HCT116 (cell line): Measurements from ENCODE around the gene HPCAL1. TPM values are rescaled to one million over a fixed set of nuclear protein-coding genes. Genes with fewer than 3 reads are reported as not detected.

Experiments used
- ATAC-seq: fragments of 200-7000 bp; cut with Tn5 transposase; 2 replicates; pipeline ENCODE4 v1.9.1; 2020; ENCODE audit warnings: mild to moderate bottlenecking, moderate library complexity
- BruUV-seq: library from RNA; stranded (reverse); fragments of 400-500 nt; replicated peaks from 2 replicates; lab custom pipeline; 2021; lab: Mats Ljungman, UMichigan
- CTCF ChIA-PET: fragments of 300-600 bp; sonication (Branson Sonifier 250); formaldehyde crosslinking; loops from one replicate; lab custom pipeline; 2021; ENCODE audit warnings: antibody characterized with exemption; lab: Charles Lee
- POLR2A ChIA-PET: fragments of 300-600, 350-600 bp; sonication (Branson Sonifier 250); formaldehyde crosslinking; loops from one replicate; lab custom pipeline; 2021; ENCODE audit warnings: antibody characterized with exemption; lab: Charles Lee
- RAD21 ChIA-PET, 2 experiments: fragments of 300-600 bp; sonication (Branson Sonifier 250); formaldehyde crosslinking; loops; one replicate each; lab custom pipeline; 2023; ENCODE audit warnings: low total read pairs in 2 of 2; ENCODE audit not compliant: uncharacterized antibody in 2 of 2, unreplicated experiment in 2 of 2, low non-redundant PET in 1 of 2; lab: Charles Lee
- DNase-seq: peaks from one replicate; pipeline ENCODE4 v3.0.0-alpha.2; 2010; ENCODE audit warnings: low read depth, low spot score
- H2AFZ ChIP-seq: fragments of 200-600 bp; shearing (Covaris generic), sonication (generic); 2 replicates; pipeline ENCODE4 v1.6.1; 2017; ENCODE audit warnings: low read depth, mixed run types, mixed read lengths, antibody characterized with exemption, low read length; ENCODE audit not compliant: poor library complexity, severe bottlenecking
- H3K27ac ChIP-seq: 2 replicates; pipeline ENCODE4 v1.5.1; 2012; ENCODE audit warnings: low read depth, low read length
- H3K27me3 ChIP-seq: fragments of 200-600 bp; sonication (generic); 2 replicates; pipeline ENCODE4 v1.6.1; 2016; ENCODE audit warnings: mixed run types, low read length, mixed read lengths; ENCODE audit not compliant: insufficient read depth
- H3K36me3 ChIP-seq, 2 experiments: fragments of 200-500 bp in 1 of 2; fragments of 200-600 bp in 1 of 2; sonication (Bioruptor generic) in 1 of 2; sonication (generic) in 1 of 2; 2 replicates each; pipeline versions ENCODE4 v1.5.1 to v1.6.1; 2014 to 2016; ENCODE audit warnings: low read length in 2 of 2, inconsistent platforms in 1 of 2, mixed read lengths in 1 of 2, mixed run types in 1 of 2; ENCODE audit not compliant: insufficient read depth in 2 of 2, control insufficient read depth in 1 of 2
- H3K4me1 ChIP-seq, 2 experiments: fragments of 200-600 bp in 1 of 2; sonication (generic) in 1 of 2; 2 replicates each; pipeline versions ENCODE4 v1.5.1 to v1.6.1; 2012 to 2017; ENCODE audit warnings: low read length in 2 of 2, inconsistent platforms in 1 of 2, mild to moderate bottlenecking in 1 of 2, mixed read lengths in 1 of 2, mixed run types in 1 of 2, moderate library complexity in 1 of 2; ENCODE audit not compliant: insufficient read depth in 2 of 2, control insufficient read depth in 1 of 2
- H3K4me2 ChIP-seq: fragments of 200-600 bp; sonication (generic); 2 replicates; pipeline ENCODE4 v1.6.1; 2017; ENCODE audit warnings: mixed run types, low read length, mixed read lengths
- H3K4me3 ChIP-seq, 2 experiments: fragments of 200-600 bp in 1 of 2; sonication (generic) in 1 of 2; replicated peaks in 1 of 2; 2 replicates each; pipeline ENCODE4 v1.5.1; 2011 to 2016; ENCODE audit warnings: low read length in 2 of 2, control low read depth in 1 of 2, low read depth in 1 of 2, mild to moderate bottlenecking in 1 of 2, mixed read lengths in 1 of 2, mixed run types in 1 of 2
- H3K79me2 ChIP-seq: fragments of 200-600 bp; sonication (generic); 2 replicates; pipeline ENCODE4 v1.6.1; 2017; ENCODE audit warnings: mild to moderate bottlenecking, mixed run types, low read length, moderate library complexity, mixed read lengths; ENCODE audit not compliant: insufficient read depth
- H3K9ac ChIP-seq: fragments of 200-600 bp; sonication (generic); 2 replicates; pipeline ENCODE4 v1.6.1; 2016; ENCODE audit warnings: low read length, mixed read lengths
- H3K9me2 ChIP-seq: fragments of 200-600 bp; sonication (generic), shearing (Covaris generic); 2 replicates; pipeline ENCODE4 v1.6.1; 2017; ENCODE audit warnings: mixed run types, mild to moderate bottlenecking, moderate library complexity; ENCODE audit not compliant: insufficient read depth
- H3K9me3 ChIP-seq, 2 experiments: fragments of 200-500 bp in 1 of 2; fragments of 200-600 bp in 1 of 2; sonication (Bioruptor generic) in 1 of 2; sonication (generic) in 1 of 2; 2 replicates each; pipeline ENCODE4 v1.6.1; 2014 to 2017; ENCODE audit warnings: low read length in 2 of 2, mixed read lengths in 2 of 2, inconsistent platforms in 1 of 2, low read depth in 1 of 2, mild to moderate bottlenecking in 1 of 2, mixed run types in 1 of 2, moderate library complexity in 1 of 2; ENCODE audit not compliant: control insufficient read depth in 1 of 2, insufficient read depth in 1 of 2
- H4K20me1 ChIP-seq: fragments of 200-600 bp; sonication (generic), shearing (Covaris generic); 2 replicates; pipeline ENCODE4 v1.6.1; 2017; ENCODE audit warnings: mixed run types, mild to moderate bottlenecking, moderate library complexity; ENCODE audit not compliant: insufficient read depth
- CBX3 ChIP-seq: IDR thresholded peaks from 2 replicates; pipeline ENCODE4 v1.6.1; 2012; ENCODE audit warnings: low read depth
- EGR1 ChIP-seq: IDR thresholded peaks from 2 replicates; pipeline ENCODE4 v1.6.1; 2012; ENCODE audit warnings: low read depth
- ELF1 ChIP-seq: IDR thresholded peaks from 2 replicates; pipeline ENCODE4 v1.6.1; 2012; ENCODE audit warnings: low read depth, borderline replicate concordance
- EZH2 ChIP-seq: fragments of 200-600 bp; sonication (generic); IDR thresholded peaks from 2 replicates; pipeline ENCODE4 v1.6.1; 2017; ENCODE audit warnings: antibody characterized with exemption, mixed run types
- MAX ChIP-seq: IDR thresholded peaks from 2 replicates; pipeline ENCODE4 v1.6.1; 2012
- POLR2A ChIP-seq: IDR thresholded peaks from 2 replicates; pipeline ENCODE4 v1.7.0; 2011; ENCODE audit warnings: borderline replicate concordance; ENCODE audit not compliant: insufficient read depth, insufficient read length; ENCODE audit errors: extremely low read depth
- POLR2AphosphoS5 ChIP-seq: IDR thresholded peaks from 2 replicates; pipeline ENCODE4 v1.6.1; 2011; ENCODE audit warnings: mild to moderate bottlenecking, low read depth, low read length, moderate library complexity
- SIN3A ChIP-seq: IDR thresholded peaks from 2 replicates; pipeline ENCODE4 v1.6.1; 2012; ENCODE audit warnings: low read depth
- TCF7L2 ChIP-seq: IDR thresholded peaks from 2 replicates; pipeline ENCODE4 v1.7.0; 2011; ENCODE audit warnings: borderline replicate concordance, inconsistent platforms; ENCODE audit not compliant: insufficient read depth, insufficient read length; ENCODE audit errors: extremely low read depth
- YY1 ChIP-seq: IDR thresholded peaks from 2 replicates; pipeline ENCODE4 v1.6.1; 2011; ENCODE audit warnings: low read length, low read depth, moderate library complexity, mild to moderate bottlenecking; ENCODE audit not compliant: insufficient replicate concordance; ENCODE audit errors: extremely low read depth
- ZFX ChIP-seq: fragments of 450-650 bp; IDR thresholded peaks from 2 replicates; pipeline ENCODE4 v1.6.1; 2017
- ZNF274 ChIP-seq: fragments of 200-500 bp; sonication (Bioruptor generic); IDR thresholded peaks from 2 replicates; pipeline ENCODE4 v1.6.1; 2014; ENCODE audit warnings: mild to moderate bottlenecking, low read depth, low read length, inconsistent platforms
- intact Hi-C: fragments of 100-400 bp; cut with micrococcal nuclease; formaldehyde crosslinking; loops from 2 replicates; pipeline ENCODE4 v1.10.0; 2022
- total RNA-seq: library from RNA; stranded (reverse); gene quantifications from one replicate; pipeline ENCODE4 v1.2.1, GENCODE V29; 2021; ENCODE audit not compliant: unreplicated experiment
- TF ChIP-seq, protein P1 (sequence below): IDR thresholded peaks from 2 replicates; pipeline ENCODE4 v1.6.1; 2011; ENCODE audit warnings: mild to moderate bottlenecking, low read length, moderate library complexity; ENCODE audit not compliant: insufficient replicate concordance; ENCODE audit errors: extremely low read depth

Gene HPCAL1
- total RNA-seq, 1 experiment from 2014 or later: 111 TPM

DNA sequence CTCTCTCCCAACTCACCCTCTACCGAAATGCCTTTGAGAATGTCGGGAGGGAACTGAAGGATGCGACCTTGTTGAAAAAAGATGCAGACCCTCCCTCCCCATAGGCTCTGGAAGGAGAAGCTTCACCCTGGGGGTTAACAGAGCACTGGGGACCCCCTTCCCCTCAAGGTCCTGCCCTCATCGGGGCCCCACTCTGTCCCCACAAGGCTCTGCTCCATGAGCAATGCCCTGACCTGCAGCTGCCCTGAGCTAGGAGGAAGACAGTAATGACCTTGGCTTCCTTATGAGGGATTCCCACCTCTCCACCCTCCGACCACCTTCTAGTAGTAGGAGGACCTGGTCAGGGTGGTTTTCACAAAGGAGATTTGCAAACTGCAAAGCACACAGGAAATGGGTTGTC, 44.4 kb upstream of the HPCAL1 start:
- H3K4me2 ChIP-seq: no peak overlapping the region
- ATAC-seq: no peak
- no peaks in the 10 kb centered on the region for H3K27me3 ChIP-seq
- CTCF ChIA-PET: no interaction called here
- intact Hi-C loops: no loop called here
- peaks cover 5 to 32% of the 10 kb centered on the region in 2 experiments; a peak in 3 of 4 replicates for H3K4me1 ChIP-seq
- no peak overlapping the region for H3K4me3 ChIP-seq
- RAD21 ChIA-PET: no interaction called here
- no peaks in the 10 kb centered on the region for H3K9me2 ChIP-seq
- no peaks in the 10 kb centered on the region for H3K79me2 ChIP-seq
- TF ChIP-seq, protein P1, sequence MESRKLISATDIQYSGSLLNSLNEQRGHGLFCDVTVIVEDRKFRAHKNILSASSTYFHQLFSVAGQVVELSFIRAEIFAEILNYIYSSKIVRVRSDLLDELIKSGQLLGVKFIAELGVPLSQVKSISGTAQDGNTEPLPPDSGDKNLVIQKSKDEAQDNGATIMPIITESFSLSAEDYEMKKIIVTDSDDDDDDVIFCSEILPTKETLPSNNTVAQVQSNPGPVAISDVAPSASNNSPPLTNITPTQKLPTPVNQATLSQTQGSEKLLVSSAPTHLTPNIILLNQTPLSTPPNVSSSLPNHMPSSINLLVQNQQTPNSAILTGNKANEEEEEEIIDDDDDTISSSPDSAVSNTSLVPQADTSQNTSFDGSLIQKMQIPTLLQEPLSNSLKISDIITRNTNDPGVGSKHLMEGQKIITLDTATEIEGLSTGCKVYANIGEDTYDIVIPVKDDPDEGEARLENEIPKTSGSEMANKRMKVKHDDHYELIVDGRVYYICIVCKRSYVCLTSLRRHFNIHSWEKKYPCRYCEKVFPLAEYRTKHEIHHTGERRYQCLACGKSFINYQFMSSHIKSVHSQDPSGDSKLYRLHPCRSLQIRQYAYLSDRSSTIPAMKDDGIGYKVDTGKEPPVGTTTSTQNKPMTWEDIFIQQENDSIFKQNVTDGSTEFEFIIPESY: no peak
- TF ChIP-seq ELF1 (no peak), YY1 (no peak), POLR2AphosphoS5 (no peak), CBX3 (no peak), EGR1 (no peak), ZFX (no peak)
- no peak overlapping the region for H3K9ac ChIP-seq
- POLR2A ChIA-PET: no interaction called here
- no peak overlapping the region for H2AFZ ChIP-seq
- no peak for DNase-seq
- no peaks in the 10 kb centered on the region for H3K9me3 ChIP-seq
- H4K20me1 ChIP-seq: no peaks in the 10 kb centered on the region
- no peaks in the 10 kb centered on the region for H3K36me3 ChIP-seq
- no peak overlapping the region for H3K27ac ChIP-seq
- no TSS peak for BruUV-seq

GRCh38 chr2:10258726-10259125, 44.0 kb upstream of the HPCAL1 start:
- H4K20me1 ChIP-seq: no peaks in the 10 kb centered on the region
- intact Hi-C loops: no loop called here
- H3K9me3 ChIP-seq: no peaks in the 10 kb centered on the region
- no peak for TF ChIP-seq TCF7L2
- no peak for TF ChIP-seq POLR2A
- no peak for TF ChIP-seq MAX
- TF ChIP-seq ZNF274: no peak
- TF ChIP-seq CBX3: no peak
- TF ChIP-seq SIN3A: no peak
- TF ChIP-seq EZH2: no peak
- no peak for TF ChIP-seq EGR1
- H3K9ac ChIP-seq: no peak overlapping the region
- CTCF ChIA-PET: no interaction called here
- no peaks in the 10 kb centered on the region for H3K36me3 ChIP-seq
- no peaks in the 10 kb centered on the region for H3K79me2 ChIP-seq
- no peak overlapping the region for H3K4me2 ChIP-seq
- POLR2A ChIA-PET: no interaction called here
- BruUV-seq: no TSS peak
- H3K4me1 ChIP-seq: peaks cover 5 to 28% of the 10 kb centered on the region in 2 experiments; a peak in 3 of 4 replicates
- H3K27ac ChIP-seq: no peak overlapping the region
- RAD21 ChIA-PET: no interaction called here
- H3K4me3 ChIP-seq: no peak overlapping the region
- H3K9me2 ChIP-seq: no peaks in the 10 kb centered on the region
- no peak overlapping the region for H2AFZ ChIP-seq
- no peaks in the 10 kb centered on the region for H3K27me3 ChIP-seq
- no peak for ATAC-seq
- DNase-seq: no peak
